HUDEP-2 (cell line): ENCODE results near the gene TMEM69.

Source experiments
- DNase-seq, 76 experiments: peaks; one replicate each; lab custom pipeline; 2025; ENCODE audit not compliant: unreplicated experiment in 76 of 76; lab: John Stamatoyannopoulos, UW

The TMEM69 gene, protein sequence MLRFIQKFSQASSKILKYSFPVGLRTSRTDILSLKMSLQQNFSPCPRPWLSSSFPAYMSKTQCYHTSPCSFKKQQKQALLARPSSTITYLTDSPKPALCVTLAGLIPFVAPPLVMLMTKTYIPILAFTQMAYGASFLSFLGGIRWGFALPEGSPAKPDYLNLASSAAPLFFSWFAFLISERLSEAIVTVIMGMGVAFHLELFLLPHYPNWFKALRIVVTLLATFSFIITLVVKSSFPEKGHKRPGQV

DNA sequence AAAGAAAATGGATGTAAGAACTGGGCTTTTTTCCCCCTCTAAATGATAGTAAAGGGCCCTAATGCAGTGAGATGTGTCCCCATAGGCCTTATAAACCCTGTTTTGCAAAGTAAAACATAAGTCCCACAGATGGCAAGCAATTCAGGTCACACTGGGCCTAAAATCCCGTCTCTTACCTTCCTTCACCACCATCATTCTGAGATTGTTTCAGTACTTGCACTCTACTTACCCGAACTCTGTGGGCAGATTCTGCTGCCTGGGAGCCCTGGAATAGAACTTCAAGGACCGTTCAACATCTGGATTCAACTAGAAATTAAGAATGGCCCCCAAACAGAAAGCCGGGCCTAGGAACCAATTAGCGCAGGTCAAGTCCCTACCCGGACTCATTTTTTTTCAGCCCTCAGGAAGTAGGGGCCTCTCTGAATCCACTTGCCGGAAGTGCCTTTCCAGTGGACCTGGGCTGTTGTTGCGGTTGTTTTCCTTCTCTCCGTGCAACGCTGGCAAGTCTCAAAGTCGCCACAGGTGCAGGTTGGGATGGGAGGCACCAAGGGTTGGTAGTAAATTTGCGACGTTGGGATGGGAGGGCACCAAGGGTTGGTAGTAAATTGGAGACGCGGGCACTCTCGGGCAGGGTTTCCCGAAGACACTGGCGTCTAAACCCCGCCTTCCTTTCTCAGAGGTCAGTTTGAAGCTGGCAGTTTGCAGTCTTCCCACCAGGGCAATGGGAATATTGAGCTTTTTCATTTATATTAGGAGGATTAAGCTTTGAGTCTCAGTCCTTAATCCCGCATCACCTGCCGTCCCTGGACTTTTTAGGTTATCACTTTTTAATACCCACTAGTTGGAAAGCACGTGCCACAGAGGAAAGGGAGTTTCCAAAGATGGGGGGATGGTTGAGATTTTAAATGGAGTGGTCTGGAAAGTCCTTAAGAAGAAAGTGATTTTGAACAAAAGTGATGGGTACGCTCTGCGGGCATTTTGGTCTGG, at the start of gene TMEM69:
TSS of gene TMEM69 (plus strand) at position 428 of the 987 bp plus-strand sequence. CDS start 2,888 bp downstream, outside the sequence.
- DNase-seq: peak in 74 of 76 experiments; percentile 10 to 88 (median 71)

GRCh38 chr1:45640293-45640692, 47.7 kb upstream of the TMEM69 start:
- no peak for DNase-seq

DNA sequence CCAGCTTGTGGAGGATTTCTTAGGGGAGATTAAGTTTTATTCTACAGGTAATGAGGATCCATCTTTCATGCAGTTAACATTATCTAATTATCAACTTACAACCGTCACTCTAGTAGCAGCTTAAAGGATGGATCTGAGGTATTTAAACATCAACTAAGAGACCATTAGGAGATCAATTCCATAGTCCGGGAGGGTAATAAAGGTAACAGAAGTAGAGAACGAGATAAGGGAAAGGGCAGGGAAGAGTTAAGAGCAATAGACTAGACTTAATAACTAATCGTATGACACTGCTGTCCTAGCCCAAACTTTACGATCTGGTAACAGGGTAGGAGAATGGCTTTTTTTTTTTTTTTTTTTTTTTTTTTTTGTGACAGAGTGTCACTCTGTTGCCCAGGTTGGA, 44.7 kb upstream of the TMEM69 start:
- no peak for DNase-seq

- no peak for DNase-seq
Observed at GRCh38 chr1:45643978-45644377, 44.0 kb upstream of the TMEM69 start.

DNA sequence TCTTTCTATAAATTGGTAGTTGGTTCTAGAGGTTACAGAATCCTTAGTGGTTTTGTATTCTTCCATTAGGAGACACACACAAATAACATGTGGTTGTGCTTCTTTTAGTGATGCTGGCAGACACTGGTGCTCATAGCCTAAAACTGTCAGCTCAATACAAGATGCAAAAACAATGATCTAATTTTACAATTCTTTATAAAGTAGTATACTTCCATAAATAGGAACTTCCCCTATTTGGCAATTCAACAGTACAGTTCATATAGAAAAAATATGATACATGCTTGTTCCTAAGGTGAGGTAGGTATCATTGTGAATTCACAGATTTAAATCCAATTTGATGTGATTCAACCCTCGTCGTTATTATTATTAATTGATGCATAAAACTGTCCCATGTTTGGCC, 43.3 kb upstream of the TMEM69 start:
- no peak for DNase-seq

DNA sequence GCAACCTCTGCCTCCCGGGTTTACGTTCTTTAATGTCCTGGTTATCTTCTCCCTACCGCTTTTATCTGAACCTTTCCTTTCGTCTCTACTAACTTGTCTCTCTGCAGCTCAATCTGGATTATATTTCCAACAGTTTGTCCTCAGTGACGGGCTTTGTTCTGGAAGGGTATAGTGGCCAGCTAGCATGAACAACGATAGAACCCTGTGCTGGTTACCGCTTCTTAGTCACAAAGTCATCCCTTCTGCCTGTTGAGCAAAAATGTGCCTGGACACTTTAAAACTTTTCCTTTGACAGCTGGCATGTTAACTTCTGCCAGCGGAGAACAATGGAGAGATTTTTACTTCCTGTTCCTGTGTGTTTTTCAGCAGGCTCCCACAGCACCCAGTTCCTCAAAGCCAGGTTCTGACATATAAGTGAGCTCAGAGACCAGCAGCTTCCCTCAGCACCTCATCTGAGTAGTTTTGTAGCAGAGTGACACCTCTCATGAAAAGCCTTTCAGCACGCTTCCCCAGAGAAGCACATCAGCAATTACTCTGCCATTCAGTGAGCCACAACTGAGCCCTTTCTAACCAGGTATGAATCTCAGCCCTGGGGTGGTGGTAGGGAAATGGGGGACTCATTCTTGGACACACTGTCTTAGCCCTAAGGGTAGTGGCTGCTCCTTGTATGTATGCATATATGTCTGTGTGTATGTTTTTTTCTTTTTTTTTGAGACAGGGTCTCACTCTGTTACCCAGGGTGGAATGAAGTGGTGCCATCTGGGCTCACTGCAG, 40.5 kb upstream of the TMEM69 start:
- DNase-seq: no peak

DNA sequence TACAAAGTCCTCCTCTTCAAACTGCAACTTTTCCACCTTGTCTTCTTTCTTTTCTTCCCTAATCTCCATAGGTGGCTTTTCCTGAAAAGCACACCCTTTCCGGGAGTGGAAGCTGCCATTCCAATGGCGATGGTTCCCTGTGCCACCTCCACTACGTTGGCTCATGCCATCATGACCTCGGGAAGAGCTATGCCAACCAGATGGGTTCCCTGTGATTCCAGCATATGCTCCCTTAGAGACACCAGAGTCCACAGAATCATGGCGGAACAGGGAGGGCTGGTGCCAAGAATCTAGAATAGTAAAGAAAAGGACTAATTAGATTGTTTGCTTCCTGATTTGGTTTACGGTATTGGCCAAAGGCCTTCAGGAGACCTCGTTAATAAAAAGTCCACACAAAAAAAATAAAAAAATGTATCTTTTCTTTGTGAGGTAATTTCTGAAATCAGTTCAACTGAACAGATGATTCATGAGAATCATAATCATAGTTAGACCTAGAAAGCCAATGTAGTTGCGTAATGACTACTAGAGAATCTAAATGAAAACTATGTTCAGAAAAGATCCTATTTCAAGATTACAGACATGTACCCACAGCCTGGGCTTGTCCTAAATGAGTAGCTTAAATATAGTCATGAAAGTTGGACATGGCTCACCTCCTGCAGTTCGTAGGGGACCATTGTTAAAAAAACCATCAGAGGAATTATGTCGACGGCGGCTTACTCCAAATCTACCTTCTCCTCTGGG, 33.3 kb upstream of the TMEM69 start:
- no peak for DNase-seq

GRCh38 chr1:45656573-45657226, 31.3 kb upstream of the TMEM69 start:
- no peak for DNase-seq

DNA sequence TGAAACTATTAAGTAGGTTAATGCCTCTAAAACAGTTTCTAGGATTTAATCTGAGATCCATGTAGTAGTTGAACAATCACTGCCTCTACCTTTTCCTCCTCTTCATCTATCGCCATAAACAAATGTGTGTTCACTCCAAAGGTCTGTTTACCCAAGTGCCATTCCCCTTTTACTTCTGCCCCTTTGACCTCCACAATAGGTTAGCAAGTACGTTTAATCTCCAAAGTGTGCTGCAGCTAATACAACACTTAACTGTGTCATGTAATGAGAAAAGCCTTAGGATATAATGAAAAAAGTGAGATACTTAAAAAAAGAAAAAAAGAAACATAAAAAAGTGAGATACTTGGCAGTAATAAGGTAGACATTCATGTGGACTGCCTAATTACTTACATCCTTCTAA, 29.8 kb upstream of the TMEM69 start:
- no peak for DNase-seq

GRCh38 chr1:45659222-45659621, 28.8 kb upstream of the TMEM69 start:
- no peak for DNase-seq

DNA sequence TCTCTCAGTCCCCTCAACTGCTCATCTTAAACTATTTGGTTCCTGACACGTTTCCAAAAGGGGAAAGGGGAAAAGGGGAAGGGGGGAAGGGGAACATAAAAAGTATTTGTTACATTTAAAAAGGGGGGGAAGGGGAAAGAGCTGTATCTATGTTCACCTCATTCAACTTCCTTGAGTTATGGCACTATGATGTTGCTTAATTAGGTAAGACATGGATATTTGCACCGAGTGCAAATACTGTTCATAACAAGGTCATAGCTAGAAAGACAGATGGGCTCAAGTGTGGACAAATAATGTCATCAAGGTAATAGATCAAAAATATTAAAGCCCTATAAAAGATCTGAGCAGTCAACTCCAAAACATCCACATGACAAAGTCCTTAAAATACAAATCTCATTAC, 27.6 kb upstream of the TMEM69 start:
- DNase-seq: no peak

DNA sequence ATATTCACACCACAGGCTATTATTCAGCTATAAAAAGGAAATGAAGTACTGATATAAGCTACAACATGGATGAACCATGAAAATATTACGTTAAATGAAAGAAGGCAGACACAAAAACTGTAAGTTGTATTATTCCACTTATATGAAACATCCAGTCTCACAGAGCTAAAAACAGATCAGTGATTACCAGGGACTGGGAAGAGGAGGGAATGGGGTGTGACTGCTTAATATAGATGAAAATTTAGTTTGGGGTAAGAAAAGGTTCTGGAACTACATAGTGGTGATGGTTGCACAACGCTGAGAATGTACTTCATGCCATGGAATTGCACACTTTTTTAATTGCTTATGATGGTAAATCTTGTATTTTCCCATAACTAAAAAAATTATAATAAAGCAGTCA, 21.1 kb upstream of the TMEM69 start:
- DNase-seq: no peak

DNA sequence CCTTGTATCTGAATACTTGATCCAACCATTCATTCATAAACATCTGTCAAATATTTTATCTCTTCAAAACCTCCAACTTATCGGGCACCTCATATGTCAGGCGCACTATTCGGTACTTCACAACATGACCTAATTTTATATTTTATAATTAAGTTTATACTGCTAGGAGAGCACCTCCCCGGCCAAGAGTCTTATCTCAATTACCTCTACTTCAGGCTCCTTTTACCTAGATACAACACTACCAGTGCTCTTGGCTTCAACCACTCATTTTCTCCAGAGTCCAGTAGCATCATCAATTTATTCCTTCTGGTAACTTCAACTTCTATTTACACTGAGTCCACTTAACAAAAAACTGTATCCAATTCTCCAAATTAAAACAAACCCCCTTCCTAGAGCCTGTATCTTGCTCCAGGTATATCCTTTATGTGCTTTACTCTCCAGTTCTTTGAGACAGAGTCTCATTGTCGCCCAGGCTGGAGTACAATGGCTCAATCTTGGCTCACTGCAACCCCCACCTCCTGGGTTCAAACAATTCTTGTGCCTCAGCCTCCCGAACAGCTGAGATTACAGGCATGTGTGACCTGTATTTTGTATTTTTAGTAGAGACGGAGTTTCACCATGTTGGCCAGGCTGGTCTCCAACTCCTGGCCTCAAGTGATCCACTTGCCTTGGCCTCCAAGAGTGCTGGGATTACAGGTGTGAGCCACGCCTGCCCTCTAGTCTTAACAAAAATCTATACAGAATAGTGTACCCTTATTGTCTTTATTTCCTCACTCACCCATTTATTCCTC, 20.5 kb upstream of the TMEM69 start:
- DNase-seq: no peak

GRCh38 chr1:45668526-45668925, 19.5 kb upstream of the TMEM69 start:
- no peak for DNase-seq

GRCh38 chr1:45669379-45669778, 18.6 kb upstream of the TMEM69 start:
- no peak for DNase-seq

GRCh38 chr1:45669859-45670655, 17.9 kb upstream of the TMEM69 start:
- DNase-seq: no peak

- DNase-seq: no peak
Observed at GRCh38 chr1:45673956-45674355, 14.0 kb upstream of the TMEM69 start.

GRCh38 chr1:45674478-45674877, 13.5 kb upstream of the TMEM69 start:
- no peak for DNase-seq
